GM13977 (cell line): ENCODE measurements around the gene PLOD1.

Source experiments
- DNase-seq: peaks from one replicate; pipeline ENCODE4 v3.0.0; 2012; ENCODE audit warnings: low spot score
- in situ Hi-C: fragments of 300-500 bp; cut with MboI; formaldehyde crosslinking; loops from one replicate; pipeline ENCODE4 v1.12.0; 2022; ENCODE audit warnings: low sequenced_read_pairs, low pct_unique_long_range_greater_than_20kb, mixed read lengths, inconsistent platforms; ENCODE audit not compliant: unreplicated experiment
- TF ChIP-seq, protein P1 (sequence below): IDR thresholded peaks from 2 replicates; pipeline ENCODE4 v1.5.1; 2012; ENCODE audit warnings: mild to moderate bottlenecking, control low read depth; ENCODE audit not compliant: insufficient read depth; ENCODE audit errors: extremely low read depth, missing control alignments

The PLOD1 gene

DNA sequence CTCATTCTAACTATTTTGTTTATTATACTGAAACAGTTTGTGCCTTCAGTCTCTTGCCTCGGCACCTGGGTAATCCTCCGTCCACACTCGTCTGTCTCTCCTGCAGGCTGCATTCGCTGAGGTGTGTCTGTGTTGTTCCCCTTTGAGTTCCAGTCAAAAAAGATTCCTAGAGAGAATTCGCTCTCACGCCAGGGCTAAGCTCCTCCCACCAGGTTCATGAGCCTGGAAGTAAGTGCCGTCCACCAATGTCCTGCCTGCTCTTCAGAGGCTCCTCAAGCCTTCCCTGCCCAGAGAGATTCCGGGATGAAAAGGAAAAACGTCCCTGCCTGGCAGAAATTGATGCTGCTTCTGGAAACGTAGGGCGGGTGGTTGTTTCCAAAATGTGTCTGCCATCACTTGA is 21.2 kb upstream of the PLOD1 start:
- in situ Hi-C loops: no loop called here
- DNase-seq: no peak
- TF ChIP-seq, protein P1, sequence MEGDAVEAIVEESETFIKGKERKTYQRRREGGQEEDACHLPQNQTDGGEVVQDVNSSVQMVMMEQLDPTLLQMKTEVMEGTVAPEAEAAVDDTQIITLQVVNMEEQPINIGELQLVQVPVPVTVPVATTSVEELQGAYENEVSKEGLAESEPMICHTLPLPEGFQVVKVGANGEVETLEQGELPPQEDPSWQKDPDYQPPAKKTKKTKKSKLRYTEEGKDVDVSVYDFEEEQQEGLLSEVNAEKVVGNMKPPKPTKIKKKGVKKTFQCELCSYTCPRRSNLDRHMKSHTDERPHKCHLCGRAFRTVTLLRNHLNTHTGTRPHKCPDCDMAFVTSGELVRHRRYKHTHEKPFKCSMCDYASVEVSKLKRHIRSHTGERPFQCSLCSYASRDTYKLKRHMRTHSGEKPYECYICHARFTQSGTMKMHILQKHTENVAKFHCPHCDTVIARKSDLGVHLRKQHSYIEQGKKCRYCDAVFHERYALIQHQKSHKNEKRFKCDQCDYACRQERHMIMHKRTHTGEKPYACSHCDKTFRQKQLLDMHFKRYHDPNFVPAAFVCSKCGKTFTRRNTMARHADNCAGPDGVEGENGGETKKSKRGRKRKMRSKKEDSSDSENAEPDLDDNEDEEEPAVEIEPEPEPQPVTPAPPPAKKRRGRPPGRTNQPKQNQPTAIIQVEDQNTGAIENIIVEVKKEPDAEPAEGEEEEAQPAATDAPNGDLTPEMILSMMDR: no peak

DNA sequence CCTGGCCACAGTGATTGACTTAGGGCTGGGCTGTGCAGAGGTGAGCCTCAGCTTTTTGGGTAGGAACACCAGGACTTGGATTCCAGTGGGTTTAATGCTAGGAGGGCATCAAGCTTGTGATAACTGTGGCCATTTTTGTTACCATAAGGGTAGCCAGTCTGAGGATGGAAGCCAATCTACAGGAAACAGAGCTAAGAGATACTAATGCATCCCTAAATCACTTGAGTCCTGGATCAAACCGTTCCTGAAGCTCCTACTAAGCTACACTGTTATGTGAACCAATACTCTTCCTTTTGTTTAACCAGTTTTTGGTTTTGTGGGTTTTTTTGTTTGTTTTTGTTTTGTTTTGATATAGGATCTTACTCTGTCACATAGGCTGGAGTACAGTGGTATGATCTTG is 20.5 kb upstream of the PLOD1 start:
- in situ Hi-C loops: no loop called here
- DNase-seq: no peak
- TF ChIP-seq, protein P1: no peak

DNA sequence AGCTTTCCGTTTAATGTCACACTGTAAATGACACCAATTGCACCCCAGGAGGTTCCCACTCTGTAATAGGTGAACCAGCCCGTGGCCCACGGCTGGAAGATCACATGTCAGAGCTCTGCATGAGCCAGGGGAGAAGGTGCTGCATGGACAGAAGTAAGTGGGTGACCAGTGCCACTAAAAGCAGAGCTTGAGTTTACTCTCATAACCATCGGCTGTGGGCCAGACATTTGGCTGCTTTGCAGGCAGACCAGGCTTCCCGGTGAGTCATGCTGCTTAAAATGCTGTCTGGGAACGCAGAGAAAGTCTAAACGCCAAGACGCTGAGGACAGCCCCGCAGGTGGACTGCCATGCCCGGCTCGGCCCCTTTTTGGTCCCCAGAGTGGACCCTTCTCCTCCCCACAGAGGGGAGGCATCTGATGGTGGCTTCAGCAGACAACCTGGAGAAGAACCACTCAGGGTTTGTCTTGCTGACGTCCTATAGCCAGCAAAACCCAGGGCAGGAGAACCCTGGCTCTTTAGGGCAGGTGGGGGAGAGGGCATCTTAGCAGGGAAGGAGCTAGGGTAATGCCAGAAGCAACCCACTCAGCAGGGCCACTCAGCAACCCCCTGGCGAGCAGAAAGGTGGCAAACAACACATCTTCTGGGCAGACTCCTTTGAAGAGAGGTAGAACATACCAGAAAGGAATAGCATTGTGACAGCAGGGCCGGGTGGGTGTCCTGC is 15.6 kb upstream of the PLOD1 start:
- DNase-seq: no peak
- in situ Hi-C loops: no loop called here
- TF ChIP-seq, protein P1: no peak

DNA sequence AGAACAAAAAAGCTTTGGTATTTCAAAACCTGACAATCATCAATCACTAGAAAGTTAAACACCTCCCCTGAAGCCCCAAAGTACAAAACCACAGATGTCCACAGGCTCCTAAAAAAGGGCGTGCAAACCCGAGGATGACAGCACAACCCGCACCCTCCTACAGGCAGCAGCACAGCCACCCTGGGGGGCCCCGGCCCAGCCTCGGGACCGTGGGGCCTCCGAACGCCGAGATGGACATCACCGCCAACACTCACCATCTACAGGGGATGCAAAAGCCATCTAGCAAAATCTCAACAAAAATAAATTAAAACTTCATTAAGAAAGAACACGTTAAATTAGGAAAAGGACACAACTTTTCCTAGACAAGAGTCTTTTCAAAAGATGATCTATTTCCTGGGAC is 14.9 kb upstream of the PLOD1 start:
- TF ChIP-seq, protein P1: no peak
- in situ Hi-C loops: no loop called here
- no peak for DNase-seq

- in situ Hi-C loops: no loop called here
- TF ChIP-seq, protein P1: no peak
- DNase-seq: no peak
Measured at GRCh38 chr1:11920239-11920903, 14.1 kb upstream of the PLOD1 start.

GRCh38 chr1:11921022-11921421 is 13.5 kb upstream of the PLOD1 start:
- TF ChIP-seq, protein P1: no peak
- no peak for DNase-seq
- in situ Hi-C loops: no loop called here
